ENCODE results near the gene PPA2. TPM values are rescaled to one million over a fixed set of nuclear protein-coding genes. Genes with fewer than 3 reads are reported as not detected.

Gene PPA2
- total RNA-seq, 4 donors from 2014 or later: 34.0 to 72.0 (median 47.3) TPM

- DNase-seq (no peak), ATAC-seq (no peak)
- peaks cover 0 to 26% of the 10 kb centered on the region in 2 donors for H3K36me3 ChIP-seq
- TF ChIP-seq POLR2A (IDR thresholded peaks at IDR 0.05) (no peak), CTCF (IDR thresholded peaks at IDR 0.05 in 4 of 5, conservative IDR thresholded peaks at IDR 0.05 in 1 of 5) (no peak)
- no peak overlapping the region for H3K27ac ChIP-seq
- in situ Hi-C loops (cut with MboI; ENCODE audit: low sequenced_read_pairs in 4 of 4): no loop called here
- peaks cover 7 to 8% of the 10 kb centered on the region in 2 donors for H3K4me1 ChIP-seq
- no peaks in the 10 kb centered on the region for H3K9me3 ChIP-seq
- intact Hi-C loops (cut with DNase I; ENCODE audit: low total_unique reads): no loop called here
- no peak overlapping the region for H3K4me3 ChIP-seq
- H3K27me3 ChIP-seq: no peaks in the 10 kb centered on the region
Observed at GRCh38 chr4:105440890-105441289, 33.0 kb downstream of the PPA2 start.

- Histone ChIP-seq H3K9me3 (no peaks in the 10 kb centered on the region), H3K27ac (no peak overlapping the region), H3K4me3 (no peak overlapping the region), H3K27me3 (no peaks in the 10 kb centered on the region), H3K36me3 (peaks cover 0 to 26% of the 10 kb centered on the region in 2 donors), H3K4me1 (peaks cover 7 to 8% of the 10 kb centered on the region in 2 donors)
- DNase-seq (no peak), ATAC-seq (no peak)
- TF ChIP-seq POLR2A (IDR thresholded peaks at IDR 0.05) (no peak), CTCF (IDR thresholded peaks at IDR 0.05 in 4 of 5, conservative IDR thresholded peaks at IDR 0.05 in 1 of 5) (no peak)
- in situ Hi-C loops (cut with MboI; ENCODE audit: low sequenced_read_pairs in 4 of 4) (no loop called here), intact Hi-C loops (cut with DNase I; ENCODE audit: low total_unique reads) (no loop called here)
Observed at GRCh38 chr4:105437637-105438036, 36.2 kb downstream of the PPA2 start.

- TF ChIP-seq CTCF (IDR thresholded peaks at IDR 0.05 in 4 of 5, conservative IDR thresholded peaks at IDR 0.05 in 1 of 5) (no peak), POLR2A (IDR thresholded peaks at IDR 0.05) (no peak)
- Histone ChIP-seq H3K4me3 (no peak overlapping the region), H3K4me1 (peaks cover 7 to 8% of the 10 kb centered on the region in 2 donors), H3K9me3 (no peaks in the 10 kb centered on the region), H3K36me3 (peaks cover 0 to 31% of the 10 kb centered on the region in 2 donors), H3K27me3 (no peaks in the 10 kb centered on the region), H3K27ac (no peak overlapping the region)
- in situ Hi-C loops (cut with MboI; ENCODE audit: low sequenced_read_pairs in 4 of 4): no loop called here
- no peak for DNase-seq
- intact Hi-C loops (cut with DNase I; ENCODE audit: low total_unique reads): no loop called here
- ATAC-seq: no peak
Observed at GRCh38 chr4:105436414-105436813, 37.4 kb downstream of the PPA2 start.

GRCh38 chr4:105434940-105435339 lies 38.9 kb downstream of the PPA2 start:
- peaks cover 0 to 31% of the 10 kb centered on the region in 2 donors for H3K36me3 ChIP-seq
- no peak for ATAC-seq
- no peak for DNase-seq
- in situ Hi-C loops (cut with MboI; ENCODE audit: low sequenced_read_pairs in 4 of 4) (no loop called here), intact Hi-C loops (cut with DNase I; ENCODE audit: low total_unique reads) (no loop called here)
- H3K9me3 ChIP-seq: no peaks in the 10 kb centered on the region
- peaks cover 7 to 8% of the 10 kb centered on the region in 2 donors for H3K4me1 ChIP-seq
- no peak overlapping the region for H3K4me3 ChIP-seq
- H3K27me3 ChIP-seq: no peaks in the 10 kb centered on the region
- H3K27ac ChIP-seq: no peak overlapping the region
- TF ChIP-seq CTCF (IDR thresholded peaks at IDR 0.05 in 4 of 5, conservative IDR thresholded peaks at IDR 0.05 in 1 of 5): no peak
- no peak for TF ChIP-seq POLR2A (IDR thresholded peaks at IDR 0.05)

GRCh38 chr4:105433421-105433820 lies 40.4 kb downstream of the PPA2 start:
- no peak overlapping the region for H3K4me3 ChIP-seq
- peaks cover 7 to 8% of the 10 kb centered on the region in 2 donors for H3K4me1 ChIP-seq
- DNase-seq (no peak), ATAC-seq (no peak)
- in situ Hi-C loops (cut with MboI; ENCODE audit: low sequenced_read_pairs in 4 of 4): no loop called here
- intact Hi-C loops (cut with DNase I; ENCODE audit: low total_unique reads): no loop called here
- no peaks in the 10 kb centered on the region for H3K27me3 ChIP-seq
- no peak for TF ChIP-seq CTCF (IDR thresholded peaks at IDR 0.05 in 4 of 5, conservative IDR thresholded peaks at IDR 0.05 in 1 of 5)
- TF ChIP-seq POLR2A (IDR thresholded peaks at IDR 0.05): no peak
- no peaks in the 10 kb centered on the region for H3K9me3 ChIP-seq
- no peak overlapping the region for H3K27ac ChIP-seq
- H3K36me3 ChIP-seq: peaks cover 0 to 31% of the 10 kb centered on the region in 2 donors
